H1 (cell line): ENCODE measurements around the gene RNASEH2C. TPM values are rescaled to one million over a fixed set of nuclear protein-coding genes. Genes with fewer than 3 reads are reported as not detected.

ENCODE experiments used
- CTCF ChIA-PET: fragments of 300-600 bp; sonication (Branson Sonifier 250); formaldehyde crosslinking; loops from one replicate; lab custom pipeline; 2021; ENCODE audit not compliant: partially characterized antibody; lab: Charles Lee
- POLR2A ChIA-PET: fragments of 300-600 bp; sonication (Branson Sonifier 250); formaldehyde crosslinking; loops from one replicate; lab custom pipeline; 2021; ENCODE audit warnings: inconsistent platforms; ENCODE audit not compliant: partially characterized antibody; lab: Charles Lee
- DNase-seq, 2 experiments: peaks; one replicate each; pipeline versions ENCODE4 v3.0.0 to v3.0.0-alpha.2; 2010 to 2022; ENCODE audit warnings: low spot score in 2 of 2, low read depth in 1 of 2, mixed read lengths in 1 of 2
- FAIRE-seq: peaks from 2 replicates; lab custom pipeline; 2011; peaks lifted over from hg19 to GRCh38; lab: Jason Lieb, UNC
- H2AFZ ChIP-seq: 2 replicates; pipeline ENCODE4 v1.8.1; 2012; ENCODE audit warnings: low read length, inconsistent platforms
- H2AK5ac ChIP-seq: 2 replicates; pipeline ENCODE4 v1.6.1; 2013; ENCODE audit warnings: low read depth, low read length
- H2BK120ac ChIP-seq: replicated peaks from 2 replicates; pipeline ENCODE3; 2013; ENCODE audit warnings: low read depth, low read length, inconsistent platforms
- H2BK12ac ChIP-seq: 2 replicates; pipeline ENCODE4 v1.6.1; 2013; ENCODE audit warnings: low read depth, low read length
- H2BK15ac ChIP-seq: 2 replicates; pipeline ENCODE4 v1.6.1; 2013; ENCODE audit warnings: low read length
- H2BK20ac ChIP-seq: 2 replicates; pipeline ENCODE4 v1.6.1; 2013; ENCODE audit warnings: low read length
- H2BK5ac ChIP-seq: 2 replicates; pipeline ENCODE4 v1.6.1; 2013; ENCODE audit warnings: low read depth, low read length
- H3K14ac ChIP-seq: 2 replicates; pipeline ENCODE4 v1.6.1; 2013; ENCODE audit warnings: inconsistent platforms; ENCODE audit not compliant: insufficient read length
- H3K18ac ChIP-seq: 2 replicates; pipeline ENCODE4 v1.6.1; 2013; ENCODE audit warnings: low read length; ENCODE audit errors: extremely low read depth
- H3K23ac ChIP-seq: 2 replicates; pipeline ENCODE4 v1.6.1; 2013; ENCODE audit warnings: inconsistent platforms; ENCODE audit not compliant: insufficient read length
- H3K23me2 ChIP-seq: 2 replicates; pipeline ENCODE4 v1.6.1; 2013; ENCODE audit warnings: low read depth, low read length
- H3K27ac ChIP-seq: 2 replicates; pipeline ENCODE4 v1.6.1; 2011; ENCODE audit warnings: low read depth, low read length, inconsistent platforms
- H3K27me3 ChIP-seq, 4 experiments: replicated peaks in 1 of 4; 1 replicate in 1 of 4; 2 replicates in 3 of 4; pipeline versions ENCODE4 v1.6.1 to v1.8.1; 2011 to 2013; ENCODE audit warnings: low read length in 3 of 4, mild to moderate bottlenecking in 3 of 4, inconsistent platforms in 2 of 4, mixed read lengths in 2 of 4, moderate library complexity in 1 of 4; ENCODE audit not compliant: control insufficient read depth in 3 of 4, insufficient read depth in 3 of 4; ENCODE audit errors: extremely low read depth in 1 of 4
- H3K36me3 ChIP-seq, 4 experiments: 2 replicates each; pipeline versions ENCODE4 v1.6.1 to v1.8.1; 2011 to 2013; ENCODE audit warnings: mild to moderate bottlenecking in 4 of 4, low read length in 3 of 4, moderate library complexity in 2 of 4, control low read depth in 1 of 4, inconsistent platforms in 1 of 4; ENCODE audit not compliant: insufficient read depth in 4 of 4, control insufficient read depth in 2 of 4
- H3K4ac ChIP-seq: replicated peaks from 2 replicates; pipeline ENCODE3; 2013; ENCODE audit warnings: low read length, low read depth, mixed read lengths, inconsistent platforms; ENCODE audit not compliant: insufficient read length
- H3K4me1 ChIP-seq, 4 experiments: replicated peaks in 1 of 4; 1 replicate in 1 of 4; 2 replicates in 3 of 4; pipeline versions ENCODE4 v1.6.1 to v1.8.1; 2011 to 2013; ENCODE audit warnings: low read length in 3 of 4, inconsistent platforms in 2 of 4, mixed read lengths in 1 of 4; ENCODE audit not compliant: insufficient read depth in 4 of 4, control insufficient read depth in 3 of 4
- H3K4me2 ChIP-seq, 2 experiments: 2 replicates each; pipeline versions ENCODE4 v1.6.1 to v1.8.1; 2011 to 2013; ENCODE audit warnings: low read depth in 2 of 2, low read length in 2 of 2, control low read depth in 1 of 2, inconsistent platforms in 1 of 2, mild to moderate bottlenecking in 1 of 2; ENCODE audit not compliant: insufficient read depth in 1 of 2
- H3K4me3 ChIP-seq, 4 experiments: fragments of 200-600, 300-600 bp in 1 of 4; sonication (generic), shearing (Covaris generic), sonication (Bioruptor Twin) in 1 of 4; 2 replicates each; pipeline versions ENCODE4 v1.5.1 to v1.8.1; 2011 to 2016; ENCODE audit warnings: low read length in 4 of 4, low read depth in 3 of 4, control low read depth in 2 of 4, inconsistent platforms in 2 of 4, mild to moderate bottlenecking in 2 of 4, mixed read lengths in 1 of 4, moderate library complexity in 1 of 4; ENCODE audit not compliant: insufficient read depth in 2 of 4; ENCODE audit errors: extremely low read depth in 1 of 4
- H3K56ac ChIP-seq: replicated peaks from 2 replicates; pipeline ENCODE3; 2013; ENCODE audit warnings: low read depth, mild to moderate bottlenecking, mixed read lengths, low read length, inconsistent platforms; ENCODE audit not compliant: insufficient read length
- H3K79me1 ChIP-seq: 2 replicates; pipeline ENCODE4 v1.6.1; 2013; ENCODE audit warnings: low read depth, low read length, control low read depth
- H3K79me2 ChIP-seq, 2 experiments: 2 replicates each; pipeline versions ENCODE4 v1.6.1 to v1.8.1; 2012 to 2013; ENCODE audit warnings: low read length in 2 of 2, mild to moderate bottlenecking in 2 of 2, inconsistent platforms in 1 of 2; ENCODE audit not compliant: insufficient read depth in 2 of 2, control insufficient read depth in 1 of 2
- H3K9ac ChIP-seq, 4 experiments: replicated peaks in 1 of 4; 1 replicate in 1 of 4; 2 replicates in 3 of 4; pipeline versions ENCODE4 v1.6.1 to v1.8.1; 2011 to 2013; ENCODE audit warnings: low read depth in 3 of 4, low read length in 3 of 4, control low read depth in 2 of 4, mild to moderate bottlenecking in 2 of 4, moderate library complexity in 2 of 4, inconsistent platforms in 1 of 4; ENCODE audit errors: extremely low read depth in 1 of 4
- H3K9me3 ChIP-seq, 2 experiments: 2 replicates each; pipeline versions ENCODE4 v1.6.1 to v1.8.1; 2012 to 2013; ENCODE audit warnings: mild to moderate bottlenecking in 2 of 2, moderate library complexity in 2 of 2, control low read depth in 1 of 2, inconsistent platforms in 1 of 2, low read depth in 1 of 2, low read length in 1 of 2, mixed read lengths in 1 of 2; ENCODE audit not compliant: insufficient read depth in 2 of 2
- H4K20me1 ChIP-seq, 2 experiments: replicated peaks in 1 of 2; 2 replicates each; pipeline versions ENCODE3 to v1.8.1; 2011 to 2013; ENCODE audit warnings: inconsistent platforms in 2 of 2, low read length in 2 of 2, mild to moderate bottlenecking in 1 of 2; ENCODE audit not compliant: insufficient read depth in 2 of 2, control insufficient read depth in 1 of 2
- H4K5ac ChIP-seq: 2 replicates; pipeline ENCODE4 v1.6.1; 2013; ENCODE audit warnings: low read length, low read depth, mixed read lengths, inconsistent platforms; ENCODE audit not compliant: insufficient read length
- H4K8ac ChIP-seq: 2 replicates; pipeline ENCODE4 v1.8.0; 2013; ENCODE audit warnings: mild to moderate bottlenecking, moderate library complexity, low read length, inconsistent platforms; ENCODE audit not compliant: insufficient read depth; ENCODE audit errors: extremely low read depth
- H4K91ac ChIP-seq: replicated peaks from 2 replicates; pipeline ENCODE3; 2013; ENCODE audit warnings: low read length, mixed read lengths, inconsistent platforms; ENCODE audit not compliant: insufficient read length
- PHF8 ChIP-seq: fragments of 200-600 bp; sonication (generic); conservative IDR thresholded peaks from 2 replicates; pipeline ENCODE4 v1.7.1; 2012; ENCODE audit warnings: low read depth, mild to moderate bottlenecking, inconsistent platforms, low read length, moderate library complexity
- SP4 ChIP-seq: IDR thresholded peaks from 2 replicates; pipeline ENCODE4 v1.6.1; 2012; ENCODE audit warnings: low read length, inconsistent platforms
- WGBS, 2 experiments: shearing (Covaris generic) in 1 of 2; methylation state at CpG; one replicate each; pipeline versions ENCODE4 v1.1.6 to v1.1.7; 2013 to 2015; ENCODE audit warnings: low lambda C conversion rate in 2 of 2, mixed read lengths in 2 of 2, inconsistent platforms in 1 of 2, low coverage in 1 of 2, missing lambda C conversion rate in 1 of 2; ENCODE audit not compliant: insufficient replicate concordance in 2 of 2, insufficient coverage in 1 of 2, insufficient read length in 1 of 2; ENCODE audit errors: extremely low coverage in 1 of 2, missing lambda C conversion rate in 1 of 2; 5-methylcytosine and 5-hydroxymethylcytosine counted together
- polyA plus RNA-seq, 7 experiments: library from polyadenylated mRNA; depleted of rRNA in 3 of 7; stranded (reverse) in 5 of 7; unstranded in 2 of 7; fragments of >200 nt in 5 of 7; fragments of 200-250 nt in 2 of 7; gene quantifications; 1 replicate in 5 of 7; 2 replicates in 1 of 7; 4 replicates in 1 of 7; pipeline versions ENCODE4 v1.2.1 to v1.2.3, GENCODE V29; 2011 to 2013; ENCODE audit warnings: missing spikeins in 2 of 7, mixed read lengths in 2 of 7
- total RNA-seq: library from RNA; stranded (reverse); fragmentation: NEBNext Ultra II Directional; extraction: Animal tissue kit (Norgen Biotek cat#: 25700); gene quantifications from 2 replicates; pipeline ENCODE4 v1.2.1, GENCODE V29; 2021

The RNASEH2C gene
- total and polyA plus RNA-seq, 2 of the 8 experiments (the other 6 are each of a cell fraction or from before 2014, with no cell fraction given) = 40.2 to 60.3 TPM

DNA sequence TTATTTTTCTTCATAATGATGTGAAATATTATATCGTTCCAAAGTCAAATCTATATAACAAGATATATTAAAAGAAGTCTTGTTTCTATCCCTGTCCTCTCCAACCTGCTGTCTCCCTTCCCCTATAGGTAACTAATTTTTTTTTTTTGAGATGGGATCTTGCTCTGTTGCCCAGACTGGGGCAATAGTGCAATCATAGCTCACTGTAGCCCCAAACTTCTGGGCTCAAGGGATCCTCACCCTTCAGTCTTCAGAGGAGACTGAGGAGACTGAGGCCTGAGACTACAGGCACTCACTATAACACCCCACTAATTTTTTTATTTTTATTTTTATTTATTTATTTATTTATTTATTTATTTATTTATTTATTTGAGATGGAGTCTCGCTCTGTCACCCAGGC is 47.6 kb downstream of the RNASEH2C start:
- Histone ChIP-seq H3K9me3 (no peaks in the 10 kb centered on the region), H3K23ac (no peak overlapping the region), H3K4me1 (no peaks in the 10 kb centered on the region), H3K23me2 (no peaks in the 10 kb centered on the region), H3K4me2 (no peak overlapping the region), H3K18ac (no peak overlapping the region), H2BK5ac (no peak overlapping the region), H3K4ac (no peak overlapping the region), H2BK120ac (no peak overlapping the region), H3K4me3 (no peak overlapping the region), H3K56ac (no peak overlapping the region), H2BK20ac (no peak overlapping the region), H3K27me3 (no peaks in the 10 kb centered on the region), H2BK12ac (no peak overlapping the region), H3K27ac (no peak overlapping the region), H2BK15ac (no peak overlapping the region), H3K79me1 (no peaks in the 10 kb centered on the region), H4K20me1 (no peaks in the 10 kb centered on the region), H2AFZ (no peak overlapping the region), H2AK5ac (no peak overlapping the region), H4K5ac (no peak overlapping the region), H4K91ac (no peak overlapping the region), H3K9ac (no peak overlapping the region), H3K14ac (no peak overlapping the region), H4K8ac (no peak overlapping the region), H3K79me2 (no peaks in the 10 kb centered on the region), H3K36me3 (no peaks in the 10 kb centered on the region)
- no peak for DNase-seq
- ChIA-PET CTCF (interaction anchor here (0.6 to 1.9 kb wide), 2 partner anchors 46 to 66 kb away, joined by 3 to 5 read pairs; no protein-coding TSS in a partner anchor), POLR2A (no interaction called here)
- WGBS, 2 experiments = 85% methylated on average over 2 of the region's 2 CpGs; no CpG with 5 or more reads in 1 of the 2 experiments
- TF ChIP-seq SP4 (no peak), PHF8 (no peak)
- no peak for FAIRE-seq
